GM19240 (cell line): ENCODE results near the gene ZNF549.

Source experiments
- DNase-seq: peaks from one replicate; pipeline ENCODE4 v3.0.0; 2011; ENCODE audit warnings: low spot score; ENCODE audit not compliant: insufficient read length

ZNF549 gene

GRCh38 chr19:57566396-57567265 is 39.5 kb downstream of the ZNF549 start:
- DNase-seq = no peak

GRCh38 chr19:57570707-57571106 is 43.6 kb downstream of the ZNF549 start:
- DNase-seq = no peak

GRCh38 chr19:57572415-57572947 is 45.3 kb downstream of the ZNF549 start:
- DNase-seq = no peak

- no peak for DNase-seq
These were observed 49.5 kb downstream of the ZNF549 start for GRCh38 chr19:57576661-57577060.

GRCh38 chr19:57578487-57579205 is 51.5 kb downstream of the ZNF549 start, which contains the start of gene ZNF416:
Gene ZNF416 (minus strand): TSS chr19:57578911. CDS start chr19:57578704, 207 bp downstream.
- DNase-seq = peak; percentile 95

- DNase-seq = no peak
These were observed 56.0 kb downstream of the ZNF549 start for GRCh38 chr19:57583104-57583520.

GRCh38 chr19:57583521-57584416 is 56.6 kb downstream of the ZNF549 start, which contains the start of gene ZIK1:
Gene ZIK1 (plus strand): TSS chr19:57584145. CDS start chr19:57584357, 212 bp downstream.
- DNase-seq = peak; percentile 72

GRCh38 chr19:57587529-57587928 is 60.4 kb downstream of the ZNF549 start:
- DNase-seq = no peak

GRCh38 chr19:57599377-57599760 is 72.2 kb downstream of the ZNF549 start:
- DNase-seq = no peak

GRCh38 chr19:57599761-57600383 is 72.7 kb downstream of the ZNF549 start, which contains the start of gene ZNF530:
Gene ZNF530 (plus strand): TSS chr19:57599885. CDS start chr19:57604346, 4,461 bp downstream.
- DNase-seq = peak; percentile 83

GRCh38 chr19:57606931-57607330 is 79.8 kb downstream of the ZNF549 start:
- no peak for DNase-seq
